ENCODE results near the gene SOHLH2. TPM values are rescaled to one million over a fixed set of nuclear protein-coding genes. Genes with fewer than 3 reads are reported as not detected.

Gene SOHLH2
- polyA plus RNA-seq, 1 of the 3 experiments (the other 2 are of a cell fraction) = 0.85 TPM

- TF ChIP-seq GATA2 (CRISPR knock-in tag; IDR thresholded peaks at IDR 0.05) = no peak
- TF ChIP-seq FOSL2 (IDR thresholded peaks at IDR 0.05; ENCODE audit: borderline replicate concordance, low read depth) = no peak
- TF ChIP-seq RFX5 (IDR thresholded peaks at IDR 0.05; ENCODE audit: low read length) = no peak
Measured at GRCh38 chr13:36183901-36184300, 30.5 kb downstream of the SOHLH2 start (continued).

- H3K36me3 ChIP-seq (replicated peaks in 1 of 2; ENCODE audit: control insufficient read depth in 1 of 2, insufficient read depth in 2 of 2, low read length in 1 of 2) = no peaks in the 10 kb centered on the region
- CTCF ChIA-PET = interaction anchor here (0.7 kb wide), 1 partner anchor 197 kb away, joined by 3 read pairs; no protein-coding TSS in a partner anchor
- no peak overlapping the region for H2AFZ ChIP-seq (ENCODE audit: low read depth)
- no peaks in the 10 kb centered on the region for H4K20me1 ChIP-seq (ENCODE audit: insufficient read depth)
- 78% methylated on average over 5 of the region's 5 CpGs for WGBS (ENCODE audit: low lambda C conversion rate)
- no peaks in the 10 kb centered on the region for H3K4me1 ChIP-seq (ENCODE audit: control insufficient read depth in 1 of 2, insufficient read depth in 2 of 2, low read depth in 1 of 2, low read length in 1 of 2)
- no peaks in the 10 kb centered on the region for H3K9me2 ChIP-seq
- no peak for DNase-seq
- no peaks in the 10 kb centered on the region for H3K27me3 ChIP-seq (ENCODE audit: insufficient read depth)
- POLR2A ChIA-PET = no interaction called here
- H3K79me2 ChIP-seq (ENCODE audit: insufficient read depth) = no peaks in the 10 kb centered on the region
- no peak for TF ChIP-seq RFX5 (IDR thresholded peaks at IDR 0.05; ENCODE audit: low read length)
- TF ChIP-seq FOXM1 (IDR thresholded peaks at IDR 0.05; ENCODE audit: low read depth) = no peak
- no peak for TF ChIP-seq MXI1 (IDR thresholded peaks at IDR 0.05; ENCODE audit: low read depth, low read length)
- TF ChIP-seq REST (IDR thresholded peaks at IDR 0.05; ENCODE audit: low read depth, low read length) = no peak
- TF ChIP-seq SMC3 (IDR thresholded peaks at IDR 0.05; ENCODE audit: low read depth, low read length) = no peak
- no peak for TF ChIP-seq NFIC (IDR thresholded peaks at IDR 0.05; ENCODE audit: borderline replicate concordance)
- TF ChIP-seq SIN3A (IDR thresholded peaks at IDR 0.05; ENCODE audit: borderline replicate concordance, low read depth, low read length) = no peak
- no peak for TF ChIP-seq PBX3 (IDR thresholded peaks at IDR 0.05)
- no peak overlapping the region for H3K4me2 ChIP-seq
- no peak overlapping the region for H3K9ac ChIP-seq
- no peaks in the 10 kb centered on the region for H3F3A ChIP-seq (replicated peaks; ENCODE audit: insufficient read depth)
- H3K9me3 ChIP-seq = no peaks in the 10 kb centered on the region
- no peak overlapping the region for H3K4me3 ChIP-seq (ENCODE audit: low read depth in 2 of 2, low read length in 1 of 2)
- no peak overlapping the region for H3K27ac ChIP-seq (ENCODE audit: low read depth in 2 of 2, low read length in 1 of 2)
Measured at GRCh38 chr13:36175621-36176020, 38.7 kb downstream of the SOHLH2 start.

GRCh38 chr13:36174923-36175322, 39.4 kb downstream of the SOHLH2 start:
- Histone ChIP-seq H3K9me2 (no peaks in the 10 kb centered on the region), H3F3A (replicated peaks; ENCODE audit: insufficient read depth) (no peaks in the 10 kb centered on the region), H3K4me1 (ENCODE audit: control insufficient read depth in 1 of 2, insufficient read depth in 2 of 2, low read depth in 1 of 2, low read length in 1 of 2) (no peaks in the 10 kb centered on the region), H3K27ac (ENCODE audit: low read depth in 2 of 2, low read length in 1 of 2) (no peak overlapping the region), H3K27me3 (ENCODE audit: insufficient read depth) (no peaks in the 10 kb centered on the region), H3K9me3 (no peaks in the 10 kb centered on the region), H3K4me2 (no peak overlapping the region), H4K20me1 (ENCODE audit: insufficient read depth) (no peaks in the 10 kb centered on the region), H2AFZ (ENCODE audit: low read depth) (no peak overlapping the region), H3K9ac (no peak overlapping the region), H3K79me2 (ENCODE audit: insufficient read depth) (no peaks in the 10 kb centered on the region), H3K36me3 (replicated peaks in 1 of 2; ENCODE audit: control insufficient read depth in 1 of 2, insufficient read depth in 2 of 2, low read length in 1 of 2) (no peaks in the 10 kb centered on the region), H3K4me3 (ENCODE audit: low read depth in 2 of 2, low read length in 1 of 2) (no peak overlapping the region)
- CTCF ChIA-PET = interaction anchor here (0.7 kb wide), 1 partner anchor 13 kb away, joined by 3 read pairs; no protein-coding TSS in a partner anchor
- WGBS (ENCODE audit: low lambda C conversion rate) = 71% methylated on average over 7 of the region's 7 CpGs
- DNase-seq = no peak
- POLR2A ChIA-PET = no interaction called here
- no peak for TF ChIP-seq RCOR1 (IDR thresholded peaks at IDR 0.05; ENCODE audit: low read length)
- no peak for TF ChIP-seq USF2 (IDR thresholded peaks at IDR 0.05; ENCODE audit: borderline replicate concordance, low read depth, low read length)
- no peak for TF ChIP-seq GATA2 (CRISPR knock-in tag; IDR thresholded peaks at IDR 0.05)
- no peak for TF ChIP-seq NRF1 (IDR thresholded peaks at IDR 0.05; ENCODE audit: low read depth, low read length)
- no peak for TF ChIP-seq MEF2A (IDR thresholded peaks at IDR 0.05; ENCODE audit: borderline replicate concordance, low read depth)
- TF ChIP-seq FOSL2 (IDR thresholded peaks at IDR 0.05; ENCODE audit: borderline replicate concordance, low read depth) = no peak
- no peak for TF ChIP-seq TCF12 (IDR thresholded peaks at IDR 0.05)
- TF ChIP-seq EZH2phosphoT487 (IDR thresholded peaks at IDR 0.05; ENCODE audit: borderline replicate concordance, low read depth) = no peak
- TF ChIP-seq ELF1 (IDR thresholded peaks at IDR 0.05) = no peak

Measured in SK-N-SH (cell line).